ENCODE measurements around the gene ELN.
"Not testable (repeated sequence)": the region's sequence is repeated elsewhere in the genome, so short reads cannot be mapped to it uniquely, and the experiment has no call there.

The ELN gene

GRCh38 chr7:74027683-74028320 lies at the start of gene ELN:
Gene ELN, plus strand, starts transcription at chr7:74028173. Its CDS starts 15 bp downstream, at chr7:74028188.
- Histone ChIP-seq H3K9me3 (ENCODE audit: control insufficient read depth, low read depth, low read length) (no peaks in the 10 kb centered on the region), H3K9ac (ENCODE audit: low read length) (no peak within 1 kb of the TSS), H3K27ac (ENCODE audit: low read length) (no peak within 1 kb of the TSS), H3K4me1 (ENCODE audit: control insufficient read depth, low read depth, low read length) (peaks cover 7% of the 10 kb centered on the region), H3K36me3 (ENCODE audit: control insufficient read depth, low read depth, low read length) (no peaks in the 10 kb centered on the region), H3K4me3 (ENCODE audit: low read length) (no peak within 1 kb of the TSS), H3K27me3 (ENCODE audit: control insufficient read depth, insufficient read depth, low read length) (peaks cover 4% of the 10 kb centered on the region)

- H3K27me3 ChIP-seq (ENCODE audit: control insufficient read depth, insufficient read depth, low read length): no peaks in the 10 kb centered on the region
- H3K27ac ChIP-seq (ENCODE audit: low read length): no peak overlapping the region
- H3K4me1 ChIP-seq (ENCODE audit: control insufficient read depth, low read depth, low read length): no peaks in the 10 kb centered on the region
- no peak overlapping the region for H3K4me3 ChIP-seq (ENCODE audit: low read length)
- no peaks in the 10 kb centered on the region for H3K9me3 ChIP-seq (ENCODE audit: control insufficient read depth, low read depth, low read length)
- no peak overlapping the region for H3K9ac ChIP-seq (ENCODE audit: low read length)
- H3K36me3 ChIP-seq (ENCODE audit: control insufficient read depth, low read depth, low read length): no peaks in the 10 kb centered on the region
Measured at GRCh38 chr7:73978661-73979563, 49.1 kb upstream of the ELN start.

- not testable (repeated sequence) for H3K36me3 ChIP-seq (ENCODE audit: control insufficient read depth, low read depth, low read length); H3K27ac ChIP-seq (ENCODE audit: low read length); H3K9me3 ChIP-seq (ENCODE audit: control insufficient read depth, low read depth, low read length); H3K9ac ChIP-seq (ENCODE audit: low read length); H3K4me1 ChIP-seq (ENCODE audit: control insufficient read depth, low read depth, low read length); H3K4me3 ChIP-seq (ENCODE audit: low read length); H3K27me3 ChIP-seq (ENCODE audit: control insufficient read depth, insufficient read depth, low read length)
Measured at GRCh38 chr7:73979656-73980055, 48.3 kb upstream of the ELN start.

GRCh38 chr7:73980206-73980605 lies 47.8 kb upstream of the ELN start:
- Histone ChIP-seq H3K4me1 (ENCODE audit: control insufficient read depth, low read depth, low read length) (no peaks in the 10 kb centered on the region), H3K9me3 (ENCODE audit: control insufficient read depth, low read depth, low read length) (no peaks in the 10 kb centered on the region), H3K27me3 (ENCODE audit: control insufficient read depth, insufficient read depth, low read length) (no peaks in the 10 kb centered on the region), H3K27ac (ENCODE audit: low read length) (no peak overlapping the region), H3K9ac (ENCODE audit: low read length) (no peak overlapping the region), H3K4me3 (ENCODE audit: low read length) (no peak overlapping the region), H3K36me3 (ENCODE audit: control insufficient read depth, low read depth, low read length) (no peaks in the 10 kb centered on the region)

GRCh38 chr7:73981933-73982332 lies 46.0 kb upstream of the ELN start:
- H3K4me1 ChIP-seq (ENCODE audit: control insufficient read depth, low read depth, low read length): no peaks in the 10 kb centered on the region
- no peaks in the 10 kb centered on the region for H3K9me3 ChIP-seq (ENCODE audit: control insufficient read depth, low read depth, low read length)
- H3K4me3 ChIP-seq (ENCODE audit: low read length): no peak overlapping the region
- H3K27ac ChIP-seq (ENCODE audit: low read length): no peak overlapping the region
- no peak overlapping the region for H3K9ac ChIP-seq (ENCODE audit: low read length)
- no peaks in the 10 kb centered on the region for H3K27me3 ChIP-seq (ENCODE audit: control insufficient read depth, insufficient read depth, low read length)
- H3K36me3 ChIP-seq (ENCODE audit: control insufficient read depth, low read depth, low read length): no peaks in the 10 kb centered on the region

- no peaks in the 10 kb centered on the region for H3K9me3 ChIP-seq (ENCODE audit: control insufficient read depth, low read depth, low read length)
- no peaks in the 10 kb centered on the region for H3K27me3 ChIP-seq (ENCODE audit: control insufficient read depth, insufficient read depth, low read length)
- H3K36me3 ChIP-seq (ENCODE audit: control insufficient read depth, low read depth, low read length): no peaks in the 10 kb centered on the region
- H3K27ac ChIP-seq (ENCODE audit: low read length): no peak overlapping the region
- H3K9ac ChIP-seq (ENCODE audit: low read length): no peak overlapping the region
- H3K4me3 ChIP-seq (ENCODE audit: low read length): no peak overlapping the region
- H3K4me1 ChIP-seq (ENCODE audit: control insufficient read depth, low read depth, low read length): no peaks in the 10 kb centered on the region
Measured at GRCh38 chr7:73983437-73984164, 44.4 kb upstream of the ELN start.

GRCh38 chr7:73984481-73985205 lies 43.3 kb upstream of the ELN start:
- Histone ChIP-seq H3K27me3 (ENCODE audit: control insufficient read depth, insufficient read depth, low read length) (no peaks in the 10 kb centered on the region), H3K36me3 (ENCODE audit: control insufficient read depth, low read depth, low read length) (no peaks in the 10 kb centered on the region), H3K4me3 (ENCODE audit: low read length) (no peak overlapping the region), H3K27ac (ENCODE audit: low read length) (no peak overlapping the region), H3K9ac (ENCODE audit: low read length) (no peak overlapping the region), H3K4me1 (ENCODE audit: control insufficient read depth, low read depth, low read length) (no peaks in the 10 kb centered on the region), H3K9me3 (ENCODE audit: control insufficient read depth, low read depth, low read length) (no peaks in the 10 kb centered on the region)

- no peaks in the 10 kb centered on the region for H3K36me3 ChIP-seq (ENCODE audit: control insufficient read depth, low read depth, low read length)
- no peak overlapping the region for H3K9ac ChIP-seq (ENCODE audit: low read length)
- no peak overlapping the region for H3K4me3 ChIP-seq (ENCODE audit: low read length)
- H3K27ac ChIP-seq (ENCODE audit: low read length): no peak overlapping the region
- H3K27me3 ChIP-seq (ENCODE audit: control insufficient read depth, insufficient read depth, low read length): no peaks in the 10 kb centered on the region
- no peaks in the 10 kb centered on the region for H3K4me1 ChIP-seq (ENCODE audit: control insufficient read depth, low read depth, low read length)
- no peaks in the 10 kb centered on the region for H3K9me3 ChIP-seq (ENCODE audit: control insufficient read depth, low read depth, low read length)
Measured at GRCh38 chr7:73985737-73986141, 42.2 kb upstream of the ELN start.

- Histone ChIP-seq H3K27ac (ENCODE audit: low read length) (no peak overlapping the region), H3K4me3 (ENCODE audit: low read length) (no peak overlapping the region)
Measured at GRCh38 chr7:73986158-73986631, 41.8 kb upstream of the ELN start.

GRCh38 chr7:73987298-73987697 lies 40.7 kb upstream of the ELN start:
- Histone ChIP-seq H3K9ac (ENCODE audit: low read length) (no peak overlapping the region), H3K4me3 (ENCODE audit: low read length) (no peak overlapping the region), H3K27me3 (ENCODE audit: control insufficient read depth, insufficient read depth, low read length) (no peaks in the 10 kb centered on the region), H3K36me3 (ENCODE audit: control insufficient read depth, low read depth, low read length) (no peaks in the 10 kb centered on the region), H3K9me3 (ENCODE audit: control insufficient read depth, low read depth, low read length) (no peaks in the 10 kb centered on the region), H3K27ac (ENCODE audit: low read length) (no peak overlapping the region), H3K4me1 (ENCODE audit: control insufficient read depth, low read depth, low read length) (no peaks in the 10 kb centered on the region)

More at GRCh38 chr7:73986158-73986631, 41.8 kb upstream of the ELN start:
- Histone ChIP-seq H3K9me3 (ENCODE audit: control insufficient read depth, low read depth, low read length) (no peaks in the 10 kb centered on the region), H3K36me3 (ENCODE audit: control insufficient read depth, low read depth, low read length) (no peaks in the 10 kb centered on the region), H3K9ac (ENCODE audit: low read length) (no peak overlapping the region), H3K4me1 (ENCODE audit: control insufficient read depth, low read depth, low read length) (no peaks in the 10 kb centered on the region), H3K27me3 (ENCODE audit: control insufficient read depth, insufficient read depth, low read length) (no peaks in the 10 kb centered on the region)

GRCh38 chr7:73988197-73988596 lies 39.8 kb upstream of the ELN start:
- Histone ChIP-seq H3K9ac (ENCODE audit: low read length) (no peak overlapping the region), H3K27me3 (ENCODE audit: control insufficient read depth, insufficient read depth, low read length) (no peaks in the 10 kb centered on the region), H3K4me3 (ENCODE audit: low read length) (no peak overlapping the region), H3K36me3 (ENCODE audit: control insufficient read depth, low read depth, low read length) (no peaks in the 10 kb centered on the region), H3K9me3 (ENCODE audit: control insufficient read depth, low read depth, low read length) (no peaks in the 10 kb centered on the region), H3K27ac (ENCODE audit: low read length) (no peak overlapping the region), H3K4me1 (ENCODE audit: control insufficient read depth, low read depth, low read length) (no peaks in the 10 kb centered on the region)
